GM19043 (cell line): ENCODE results near the gene GUK1.

Experiments
- ATAC-seq: cut with Tn5 transposase; IDR thresholded peaks from one replicate; pipeline ENCODE4 v1.9.1; 2021; ENCODE audit warnings: low read depth; ENCODE audit not compliant: unreplicated experiment

GUK1 gene

GRCh38 chr1:228148935-228149405 lies 8.9 kb downstream of the GUK1 start:
- ATAC-seq, result no peak

GRCh38 chr1:228149406-228150119 lies 9.5 kb downstream of the GUK1 start, which contains the start of gene GJC2:
Gene GJC2 (plus strand): TSS chr1:228149930. CDS start chr1:228157759, 7,829 bp downstream.
- ATAC-seq, result no peak

- ATAC-seq, result no peak
Measured at GRCh38 chr1:228150120-228150460, 10.0 kb downstream of the GUK1 start.

GRCh38 chr1:228150461-228151179 lies 10.5 kb downstream of the GUK1 start:
- no peak for ATAC-seq

GRCh38 chr1:228151180-228151925 lies 11.3 kb downstream of the GUK1 start:
- ATAC-seq, result no peak

- no peak for ATAC-seq
Measured at GRCh38 chr1:228152097-228152917, 12.2 kb downstream of the GUK1 start.

- no peak for ATAC-seq
Measured at GRCh38 chr1:228152918-228153258, 12.8 kb downstream of the GUK1 start.

GRCh38 chr1:228154021-228154669 lies 14.1 kb downstream of the GUK1 start:
- ATAC-seq, result no peak

- ATAC-seq, result no peak
Measured at GRCh38 chr1:228154670-228155571, 14.8 kb downstream of the GUK1 start.

GRCh38 chr1:228155596-228156514 lies 15.8 kb downstream of the GUK1 start:
- ATAC-seq, result no peak

GRCh38 chr1:228156515-228156881 lies 16.4 kb downstream of the GUK1 start:
- ATAC-seq, result no peak

GRCh38 chr1:228156941-228157728 lies 17.1 kb downstream of the GUK1 start:
- no peak for ATAC-seq

- ATAC-seq, result no peak
Measured at GRCh38 chr1:228157729-228158126, 17.6 kb downstream of the GUK1 start.

GRCh38 chr1:228158151-228159007 lies 18.3 kb downstream of the GUK1 start:
- no peak for ATAC-seq

- no peak for ATAC-seq
Measured at GRCh38 chr1:228159008-228159665, 19.1 kb downstream of the GUK1 start.

GRCh38 chr1:228160201-228160761 lies 20.2 kb downstream of the GUK1 start:
- no peak for ATAC-seq
